Memory B cell (primary cell): Measurements from ENCODE around the gene TRAPPC12.
"Not testable (repeated sequence)": the region's sequence is repeated elsewhere in the genome, so short reads cannot be mapped to it uniquely, and the experiment has no call there.

Experiments
- ATAC-seq: fragments of 150-1000 bp; cut with Tn5 transposase; 2 replicates; pipeline ENCODE4 v1.10.0; 2021; ENCODE audit warnings: low read depth, mild to moderate bottlenecking, moderate library complexity
- DNase-seq, 2 donors: peaks; one replicate each; pipeline ENCODE4 v3.0.0; 2022; ENCODE audit warnings: low spot score in 2 of 2
- H3K27ac Mint-ChIP-seq: one replicate; pipeline ENCODE4 v1.8.0; 2022; ENCODE audit warnings: mild to moderate bottlenecking, moderate library complexity, mixed read lengths
- H3K27me3 Mint-ChIP-seq: one replicate; pipeline ENCODE4 v1.8.0; 2022; ENCODE audit warnings: mixed read lengths
- H3K36me3 Mint-ChIP-seq: one replicate; pipeline ENCODE4 v1.8.0; 2022; ENCODE audit warnings: mild to moderate bottlenecking, mixed read lengths
- H3K4me1 Mint-ChIP-seq: one replicate; pipeline ENCODE4 v1.8.0; 2022; ENCODE audit warnings: mixed read lengths
- H3K4me3 Mint-ChIP-seq: one replicate; pipeline ENCODE4 v1.8.0; 2022; ENCODE audit warnings: mild to moderate bottlenecking, moderate library complexity, mixed read lengths
- H3K9me3 Mint-ChIP-seq: one replicate; pipeline ENCODE4 v1.8.0; 2022; ENCODE audit warnings: mixed read lengths

Gene TRAPPC12

GRCh38 chr2:3454005-3454404 lies 74.5 kb downstream of the TRAPPC12 start:
- not testable (repeated sequence) for DNase-seq, ATAC-seq, H3K9me3 Mint-ChIP-seq, H3K4me3 Mint-ChIP-seq, H3K27ac Mint-ChIP-seq, H3K4me1 Mint-ChIP-seq, H3K27me3 Mint-ChIP-seq
- peaks cover 38% of the 10 kb centered on the region for H3K36me3 Mint-ChIP-seq

- DNase-seq, result no peak
- Mint-ChIP-seq H3K9me3 (no peaks in the 10 kb centered on the region), H3K27me3 (no peaks in the 10 kb centered on the region), H3K36me3 (peaks cover 32% of the 10 kb centered on the region), H3K4me3 (no peak overlapping the region), H3K27ac (no peak overlapping the region), H3K4me1 (peaks cover 3% of the 10 kb centered on the region)
- ATAC-seq, result no peak
Observed at GRCh38 chr2:3454802-3455201, 75.3 kb downstream of the TRAPPC12 start.

- no peak for DNase-seq
- peaks cover 3% of the 10 kb centered on the region for H3K4me1 Mint-ChIP-seq
- H3K4me3 Mint-ChIP-seq, result no peak overlapping the region
- H3K27me3 Mint-ChIP-seq, result no peaks in the 10 kb centered on the region
- peaks cover 31% of the 10 kb centered on the region for H3K36me3 Mint-ChIP-seq
- H3K9me3 Mint-ChIP-seq, result no peaks in the 10 kb centered on the region
- H3K27ac Mint-ChIP-seq, result no peak overlapping the region
- ATAC-seq, result no peak
Observed at GRCh38 chr2:3456125-3456524, 76.6 kb downstream of the TRAPPC12 start.

GRCh38 chr2:3457524-3458395 lies 78.3 kb downstream of the TRAPPC12 start:
- Mint-ChIP-seq H3K4me3 (no peak overlapping the region), H3K9me3 (no peaks in the 10 kb centered on the region), H3K36me3 (peaks cover 31% of the 10 kb centered on the region), H3K27me3 (no peaks in the 10 kb centered on the region), H3K27ac (peak overlapping the region; percentile 59), H3K4me1 (peaks cover 7% of the 10 kb centered on the region)
- ATAC-seq, result no peak
- DNase-seq, result no peak

- Mint-ChIP-seq H3K36me3 (peaks cover 28% of the 10 kb centered on the region), H3K27ac (peak overlapping the region; percentile 59), H3K27me3 (no peaks in the 10 kb centered on the region), H3K9me3 (no peaks in the 10 kb centered on the region), H3K4me3 (no peak overlapping the region), H3K4me1 (peaks cover 10% of the 10 kb centered on the region)
- DNase-seq (no peak), ATAC-seq (no peak)
Observed at GRCh38 chr2:3458396-3459184, 79.1 kb downstream of the TRAPPC12 start.

- Mint-ChIP-seq H3K9me3 (no peaks in the 10 kb centered on the region), H3K27me3 (no peaks in the 10 kb centered on the region), H3K4me3 (no peak overlapping the region), H3K27ac (peak overlapping the region; percentile 67), H3K36me3 (peaks cover 25% of the 10 kb centered on the region), H3K4me1 (peaks cover 10% of the 10 kb centered on the region)
- no peak for DNase-seq
- ATAC-seq, result no peak
Observed at GRCh38 chr2:3459185-3460015, 79.9 kb downstream of the TRAPPC12 start.

- Mint-ChIP-seq H3K36me3 (peaks cover 24% of the 10 kb centered on the region), H3K27me3 (no peaks in the 10 kb centered on the region), H3K27ac (peak overlapping the region; percentile 67), H3K4me1 (peaks cover 10% of the 10 kb centered on the region), H3K9me3 (no peaks in the 10 kb centered on the region), H3K4me3 (no peak overlapping the region)
- DNase-seq (no peak), ATAC-seq (no peak)
Observed at GRCh38 chr2:3460156-3460555, 80.7 kb downstream of the TRAPPC12 start.

GRCh38 chr2:3460831-3461800 lies 81.6 kb downstream of the TRAPPC12 start:
- ATAC-seq, result peak; percentile 8
- peak overlapping the region; percentile 79 for H3K4me3 Mint-ChIP-seq
- H3K36me3 Mint-ChIP-seq, result peaks cover 15% of the 10 kb centered on the region
- H3K4me1 Mint-ChIP-seq, result peaks cover 10% of the 10 kb centered on the region
- no peaks in the 10 kb centered on the region for H3K9me3 Mint-ChIP-seq
- H3K27me3 Mint-ChIP-seq, result no peaks in the 10 kb centered on the region
- H3K27ac Mint-ChIP-seq, result peak overlapping the region; percentile 99
- DNase-seq, result no peak

GRCh38 chr2:3461801-3462492 lies 82.5 kb downstream of the TRAPPC12 start:
- Mint-ChIP-seq H3K4me1 (peaks cover 10% of the 10 kb centered on the region), H3K27ac (peak overlapping the region; percentile 99), H3K4me3 (peak overlapping the region; percentile 79), H3K27me3 (no peaks in the 10 kb centered on the region), H3K36me3 (peaks cover 11% of the 10 kb centered on the region), H3K9me3 (no peaks in the 10 kb centered on the region)
- ATAC-seq, result peak; percentile 86
- peak; percentile 46 to 59 for DNase-seq

- no peaks in the 10 kb centered on the region for H3K27me3 Mint-ChIP-seq
- no peaks in the 10 kb centered on the region for H3K9me3 Mint-ChIP-seq
- peaks cover 10% of the 10 kb centered on the region for H3K4me1 Mint-ChIP-seq
- H3K4me3 Mint-ChIP-seq, result no peak overlapping the region
- H3K27ac Mint-ChIP-seq, result peak overlapping the region; percentile 99
- ATAC-seq, result no peak
- H3K36me3 Mint-ChIP-seq, result peaks cover 9% of the 10 kb centered on the region
- no peak for DNase-seq
Observed at GRCh38 chr2:3462493-3463104, 83.1 kb downstream of the TRAPPC12 start.

- DNase-seq (no peak), ATAC-seq (no peak)
- Mint-ChIP-seq H3K27ac (peak overlapping the region; percentile 47), H3K4me1 (peaks cover 9% of the 10 kb centered on the region), H3K9me3 (no peaks in the 10 kb centered on the region), H3K36me3 (peaks cover 15% of the 10 kb centered on the region), H3K4me3 (no peak overlapping the region), H3K27me3 (no peaks in the 10 kb centered on the region)
Observed at GRCh38 chr2:3463186-3463835, 83.8 kb downstream of the TRAPPC12 start.

- Mint-ChIP-seq H3K4me3 (no peak overlapping the region), H3K27ac (no peak overlapping the region)
- no peak for DNase-seq
Observed at GRCh38 chr2:3463944-3464343, 84.5 kb downstream of the TRAPPC12 start.

More at GRCh38 chr2:3463944-3464343, 84.5 kb downstream of the TRAPPC12 start:
- peaks cover 16% of the 10 kb centered on the region for H3K36me3 Mint-ChIP-seq
- ATAC-seq, result no peak
- H3K9me3 Mint-ChIP-seq, result no peaks in the 10 kb centered on the region
- H3K4me1 Mint-ChIP-seq, result peaks cover 7% of the 10 kb centered on the region
- no peaks in the 10 kb centered on the region for H3K27me3 Mint-ChIP-seq
